RWPE2 (cell line): ENCODE results near the gene CNST.
A peak's percentile ranks its signal among the peaks of the same experiment; 100 is the strongest.

Source experiments
- ATAC-seq: fragments of 200-7000 bp; cut with Tn5 transposase; 3 replicates; pipeline ENCODE4 v1.9.1; 2021; ENCODE audit warnings: low read depth
- DNase-seq: peaks from one replicate; pipeline ENCODE4 v3.0.0-alpha.2; 2020; ENCODE audit warnings: low spot score
- H3K27ac ChIP-seq: fragments of 450-650 bp; 2 replicates; pipeline ENCODE4 v1.5.1; 2017; ENCODE audit warnings: mild to moderate bottlenecking; ENCODE audit not compliant: poor library complexity, severe bottlenecking
- H3K27me3 ChIP-seq: fragments of 250-450 bp; sonication (Bioruptor Pico); 2 replicates; pipeline ENCODE4 v1.5.1; 2021; ENCODE audit warnings: mild to moderate bottlenecking, moderate library complexity; ENCODE audit not compliant: insufficient read depth, poor library complexity, severe bottlenecking
- H3K36me3 ChIP-seq: fragments of 250-450 bp; sonication (Bioruptor Pico); 2 replicates; pipeline ENCODE4 v1.5.1; 2020; ENCODE audit warnings: low read depth, mild to moderate bottlenecking, moderate library complexity
- H3K4me1 ChIP-seq: fragments of 250-450 bp; sonication (Bioruptor Pico); 2 replicates; pipeline ENCODE4 v1.5.1; 2021; ENCODE audit warnings: mild to moderate bottlenecking, moderate library complexity; ENCODE audit not compliant: insufficient read depth, poor library complexity, severe bottlenecking
- H3K4me3 ChIP-seq: fragments of 250-450 bp; sonication (Bioruptor Pico); 2 replicates; pipeline ENCODE4 v1.5.1; 2021; ENCODE audit warnings: mild to moderate bottlenecking, moderate library complexity; ENCODE audit not compliant: severe bottlenecking
- H3K9me3 ChIP-seq: fragments of 250-450 bp; sonication (Bioruptor Pico); 2 replicates; pipeline ENCODE4 v1.5.1; 2021; ENCODE audit warnings: mild to moderate bottlenecking, moderate library complexity; ENCODE audit not compliant: severe bottlenecking
- CTCF ChIP-seq: fragments of 450-650 bp; IDR thresholded peaks from one replicate; pipeline ENCODE4 v1.5.1; 2017; ENCODE audit warnings: mild to moderate bottlenecking, moderate library complexity; ENCODE audit not compliant: poor library complexity, severe bottlenecking

CNST gene

GRCh38 chr1:246566128-246566812 lies at the start of gene CNST, which contains the start of gene TFB2M:
Gene CNST (plus strand): TSS chr1:246566456. CDS start chr1:246591563, 25,107 bp downstream.
Gene TFB2M (minus strand): TSS chr1:246566261. CDS start chr1:246566138, 123 bp downstream.
- peaks cover 15% of the 10 kb centered on the region for H3K36me3 ChIP-seq
- peak; percentile 95 for DNase-seq
- ATAC-seq, result peak; percentile 95
- no peaks in the 10 kb centered on the region for H3K9me3 ChIP-seq
- H3K27me3 ChIP-seq, result no peaks in the 10 kb centered on the region
- H3K4me1 ChIP-seq, result peaks cover 9% of the 10 kb centered on the region
- TF ChIP-seq CTCF, result no peak
- H3K4me3 ChIP-seq, result peak within 1 kb of the TSS; percentile 86
- H3K27ac ChIP-seq, result peak within 1 kb of the TSS; percentile 72

- no peaks in the 10 kb centered on the region for H3K36me3 ChIP-seq
- TF ChIP-seq CTCF, result no peak
- H3K4me1 ChIP-seq, result no peaks in the 10 kb centered on the region
- H3K27ac ChIP-seq, result no peak overlapping the region
- no peak for DNase-seq
- no peaks in the 10 kb centered on the region for H3K27me3 ChIP-seq
- ATAC-seq, result no peak
- H3K4me3 ChIP-seq, result no peak overlapping the region
- peaks cover 3% of the 10 kb centered on the region for H3K9me3 ChIP-seq
These were observed 48.9 kb upstream of the CNST start for GRCh38 chr1:246517391-246517790.

- no peaks in the 10 kb centered on the region for H3K27me3 ChIP-seq
- peaks cover 3% of the 10 kb centered on the region for H3K9me3 ChIP-seq
- ATAC-seq, result no peak
- no peak overlapping the region for H3K27ac ChIP-seq
- H3K4me1 ChIP-seq, result no peaks in the 10 kb centered on the region
- H3K4me3 ChIP-seq, result no peak overlapping the region
- H3K36me3 ChIP-seq, result no peaks in the 10 kb centered on the region
- TF ChIP-seq CTCF, result no peak
- DNase-seq, result no peak
These were observed 47.6 kb upstream of the CNST start for GRCh38 chr1:246518456-246519205.

- DNase-seq (no peak), ATAC-seq (no peak)
- H3K9me3 ChIP-seq, result peaks cover 1% of the 10 kb centered on the region
- no peak overlapping the region for H3K4me3 ChIP-seq
- TF ChIP-seq CTCF, result no peak
- H3K4me1 ChIP-seq, result no peaks in the 10 kb centered on the region
- H3K27me3 ChIP-seq, result no peaks in the 10 kb centered on the region
- H3K27ac ChIP-seq, result no peak overlapping the region
- no peaks in the 10 kb centered on the region for H3K36me3 ChIP-seq
These were observed 46.7 kb upstream of the CNST start for GRCh38 chr1:246519514-246519913.

- no peak for TF ChIP-seq CTCF
- Histone ChIP-seq H3K9me3 (no peaks in the 10 kb centered on the region), H3K27ac (no peak overlapping the region), H3K4me3 (no peak overlapping the region), H3K36me3 (no peaks in the 10 kb centered on the region), H3K27me3 (no peaks in the 10 kb centered on the region), H3K4me1 (no peaks in the 10 kb centered on the region)
- DNase-seq (no peak), ATAC-seq (no peak)
These were observed 39.9 kb upstream of the CNST start for GRCh38 chr1:246526380-246526779.
